Middle frontal gyrus (tissue), 1 donor: ENCODE data around the gene OSBPL9.
"Not testable (repeated sequence)": the region's sequence is repeated elsewhere in the genome, so short reads cannot be mapped to it uniquely, and the experiment has no call there.

Experiments used
- DNase-seq: peaks from one replicate; pipeline ENCODE4 v3.0.0-alpha.2; 2015; ENCODE audit warnings: low spot score; ENCODE audit errors: extremely low spot score

Gene OSBPL9

DNA sequence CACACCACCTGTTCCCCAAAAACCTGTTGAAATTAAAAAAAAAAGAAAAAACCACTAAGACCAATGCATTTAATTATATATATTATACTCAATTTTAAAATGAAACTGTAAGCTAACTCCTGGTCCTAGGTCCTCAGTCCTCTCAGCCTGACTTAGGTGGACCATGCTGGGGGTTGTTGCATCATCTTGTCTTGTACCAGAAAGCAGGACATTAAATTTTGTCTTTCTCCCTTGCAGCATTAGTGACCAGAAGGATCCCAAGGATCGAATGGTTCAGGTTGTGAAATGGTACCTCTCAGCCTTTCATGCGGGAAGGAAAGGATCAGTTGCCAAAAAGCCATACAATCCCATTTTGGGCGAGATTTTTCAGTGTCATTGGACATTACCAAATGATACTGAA, 164.0 kb downstream of the OSBPL9 start:
- no peak for DNase-seq

- DNase-seq = no peak
These were observed 168.1 kb downstream of the OSBPL9 start for GRCh38 chr1:51784997-51785421.

- no peak for DNase-seq
These were observed 172.0 kb downstream of the OSBPL9 start for GRCh38 chr1:51788938-51789337.

- no peak for DNase-seq
These were observed 172.4 kb downstream of the OSBPL9 start for GRCh38 chr1:51789342-51789741.

- no peak for DNase-seq
These were observed 173.5 kb downstream of the OSBPL9 start for GRCh38 chr1:51790385-51790784.

DNA sequence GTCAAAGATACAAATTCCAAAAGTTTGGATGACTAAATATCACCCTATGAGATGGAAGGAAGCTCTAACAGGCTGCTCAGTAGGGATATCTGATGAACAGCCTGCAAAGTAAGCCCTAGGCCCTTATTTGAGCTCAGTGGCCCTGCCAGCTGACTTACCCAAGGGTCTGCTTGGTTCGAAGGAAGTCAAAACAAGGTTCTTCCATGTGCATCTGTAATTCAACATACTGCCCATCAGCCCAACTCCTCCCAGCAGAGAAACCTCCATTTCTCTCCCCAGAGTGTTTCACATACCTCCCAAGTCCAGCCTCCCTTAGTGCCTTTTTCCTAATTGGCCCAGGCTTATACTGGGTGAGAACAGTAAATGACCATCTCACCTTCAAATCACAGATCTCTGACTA, 175.0 kb downstream of the OSBPL9 start:
- no peak for DNase-seq

DNA sequence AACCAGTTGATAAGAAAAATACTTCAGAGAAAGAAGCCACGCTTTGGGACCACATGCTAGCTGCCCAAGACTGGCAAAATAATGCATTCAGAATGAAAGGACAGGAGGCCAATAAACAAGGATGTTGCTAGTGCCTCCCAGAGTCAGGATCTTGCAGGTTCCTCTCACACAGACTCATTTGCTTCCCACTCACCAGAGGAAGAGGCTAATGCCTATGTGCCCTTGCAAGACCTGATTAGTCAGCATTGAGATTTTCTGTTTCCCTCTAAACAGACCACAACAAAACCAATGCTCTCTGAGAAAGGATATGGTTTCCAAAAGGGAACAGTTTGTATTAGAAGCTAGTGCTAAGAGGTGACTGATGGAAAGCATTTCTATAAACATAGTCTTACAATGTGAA, 176.0 kb downstream of the OSBPL9 start:
- DNase-seq = no peak

DNA sequence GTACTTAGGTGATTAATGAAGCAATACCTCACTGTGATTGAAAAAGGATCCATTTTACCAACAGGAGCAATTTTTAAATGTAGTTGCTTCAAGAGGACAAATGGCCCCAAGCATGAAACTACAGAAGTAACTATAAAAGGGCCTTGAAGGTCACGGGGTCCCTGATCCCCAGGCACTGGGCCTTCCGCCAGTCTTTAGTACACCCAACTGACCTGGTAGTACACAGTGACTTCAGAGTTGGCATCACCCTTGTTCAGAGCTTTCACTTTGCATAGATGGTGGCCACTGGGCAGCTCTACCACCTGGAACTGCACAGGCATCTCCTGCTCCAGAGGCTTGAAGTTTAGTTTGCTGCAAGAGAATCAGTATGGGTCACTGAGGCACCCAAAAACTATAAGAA, 177.4 kb downstream of the OSBPL9 start:
- DNase-seq = no peak

GRCh38 chr1:51794868-51795267, 178.0 kb downstream of the OSBPL9 start:
- DNase-seq = no peak

DNA sequence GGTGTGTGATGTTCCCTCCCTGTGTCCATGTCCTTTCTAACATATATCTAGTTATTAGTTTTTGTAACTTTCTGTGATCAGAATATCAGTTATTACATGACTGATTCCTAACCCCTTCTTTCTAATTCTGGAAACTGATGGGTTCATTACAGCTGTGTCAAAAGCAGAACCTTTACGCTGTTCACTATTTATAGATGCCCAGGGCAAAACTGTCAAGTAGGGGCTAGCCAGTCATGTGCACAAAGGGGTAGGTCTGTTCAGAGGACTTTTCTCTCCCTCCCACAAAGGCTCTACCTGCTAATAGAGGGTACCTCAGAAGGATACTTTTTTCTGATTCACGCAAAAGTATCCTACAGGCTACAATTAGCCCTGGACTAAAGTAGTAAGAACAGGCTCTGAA, 182.5 kb downstream of the OSBPL9 start:
- DNase-seq = no peak

GRCh38 chr1:51814513-51814912, 197.6 kb downstream of the OSBPL9 start:
- DNase-seq = no peak

DNA sequence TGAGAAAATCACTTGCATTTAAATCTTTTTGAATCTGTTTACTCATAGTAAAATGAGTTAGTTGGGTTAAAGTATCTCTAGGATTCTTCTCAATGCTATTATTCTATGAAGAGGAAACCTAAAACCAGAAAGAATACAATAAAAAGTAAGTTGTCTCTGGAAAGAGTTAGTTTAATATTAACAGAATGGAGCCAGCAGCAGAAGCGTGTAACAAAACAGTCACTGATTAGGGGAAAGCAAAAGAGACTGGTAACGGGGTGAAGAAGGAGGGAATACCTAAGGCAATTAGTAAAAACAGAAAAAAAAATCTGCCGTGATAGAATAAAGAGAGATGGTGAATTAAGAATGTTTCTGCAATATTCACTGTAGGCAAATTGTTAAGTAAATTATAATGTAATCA, 201.6 kb downstream of the OSBPL9 start:
- no peak for DNase-seq

DNA sequence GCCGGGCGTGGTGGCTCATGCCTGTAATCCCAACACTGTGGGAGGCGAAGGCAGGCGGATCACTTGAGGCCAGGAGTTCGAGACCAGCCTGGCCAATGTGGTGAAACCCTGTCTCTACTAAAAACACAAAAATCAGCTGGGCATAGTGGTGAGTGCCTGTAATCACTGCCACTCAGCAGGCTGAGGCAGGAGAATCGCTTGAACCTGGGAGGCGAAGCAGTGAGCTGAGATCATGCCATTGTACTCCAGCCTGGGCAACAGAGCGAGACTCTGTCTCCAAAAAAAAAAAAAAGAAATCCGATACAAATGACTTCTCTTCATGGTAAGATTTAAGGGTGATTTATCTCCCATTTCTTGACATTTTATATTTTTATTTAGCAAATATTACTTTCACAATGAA, 202.1 kb downstream of the OSBPL9 start:
- not testable (repeated sequence) for DNase-seq

- DNase-seq = no peak
These were observed 202.9 kb downstream of the OSBPL9 start for GRCh38 chr1:51819810-51820209.

DNA sequence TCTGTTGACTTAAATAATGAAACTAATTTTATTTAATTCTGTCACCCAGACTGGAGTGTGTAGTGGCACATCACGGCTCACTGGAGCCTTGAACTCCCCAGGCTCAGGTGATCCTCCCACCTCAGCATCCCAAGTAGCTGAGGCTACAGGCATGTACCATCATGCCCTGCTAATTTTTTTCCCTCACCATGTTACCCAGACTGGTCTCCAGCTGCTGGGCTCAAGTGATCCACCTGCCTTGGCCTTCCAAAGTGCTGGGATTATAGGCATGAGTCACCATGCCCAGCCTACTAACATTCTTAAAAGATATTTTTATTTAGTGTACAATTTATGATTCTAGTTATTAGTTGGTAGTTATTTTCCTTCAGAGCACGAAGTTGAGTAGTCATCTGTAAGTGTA, 212.2 kb downstream of the OSBPL9 start:
- DNase-seq = no peak

- DNase-seq = no peak
These were observed 216.8 kb downstream of the OSBPL9 start for GRCh38 chr1:51833700-51834099.

DNA sequence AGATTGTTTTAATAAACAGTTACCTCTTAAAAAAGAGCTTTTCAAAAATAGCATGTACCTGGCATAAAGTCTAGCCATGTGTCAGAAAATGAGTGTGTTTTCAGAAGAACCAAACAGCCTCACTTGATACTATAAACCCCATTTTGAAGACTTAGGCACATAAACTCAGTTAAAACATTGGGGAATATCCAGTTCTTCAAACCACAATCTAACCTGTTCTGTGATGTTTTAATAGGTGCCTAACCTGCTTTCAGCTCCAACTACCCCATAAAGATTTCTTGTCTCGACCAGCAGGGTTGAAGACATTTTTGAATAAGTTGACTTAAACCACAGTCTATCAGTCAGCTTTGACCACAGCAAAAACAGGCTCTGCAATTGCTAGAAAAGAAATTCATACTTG, 220.4 kb downstream of the OSBPL9 start:
- DNase-seq = no peak
